Hematopoietic multipotent progenitor cell treated with erythropoietin and hydrocortisone succinate and interleukin-3 and kit ligand, for 8 days (in vitro differentiated cells): ENCODE results near the gene PLA2G2D.
A peak's percentile ranks its signal among the peaks of the same experiment; 100 is the strongest.

Experiments used
- DNase-seq: peaks from one replicate; pipeline ENCODE4 v3.0.0-alpha.2; 2015

The PLA2G2D gene

DNA sequence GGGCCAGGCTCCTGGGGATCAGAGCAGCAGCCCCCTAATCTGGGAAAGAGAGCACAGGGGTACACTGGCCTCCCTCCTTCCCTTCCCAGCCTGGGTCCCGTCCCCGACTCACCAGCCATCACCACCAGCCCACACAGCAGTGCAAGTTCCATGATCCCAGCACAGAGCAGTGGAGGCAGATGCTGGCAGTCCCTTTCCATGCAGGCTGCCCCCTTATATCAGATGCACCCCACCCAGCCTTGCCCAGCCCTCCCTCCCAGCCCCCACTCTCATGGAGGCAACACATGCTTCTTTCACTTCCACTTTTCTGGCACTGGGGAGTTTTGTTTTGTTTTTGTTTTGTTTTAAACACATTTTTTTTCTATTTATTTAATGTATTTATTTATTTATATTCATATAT is at the start of gene PLA2G2D:
Gene PLA2G2D (minus strand): TSS at position 190 of the 400 bp plus-strand sequence. CDS start 38 bp downstream, at position 152.
- DNase-seq = no peak

DNA sequence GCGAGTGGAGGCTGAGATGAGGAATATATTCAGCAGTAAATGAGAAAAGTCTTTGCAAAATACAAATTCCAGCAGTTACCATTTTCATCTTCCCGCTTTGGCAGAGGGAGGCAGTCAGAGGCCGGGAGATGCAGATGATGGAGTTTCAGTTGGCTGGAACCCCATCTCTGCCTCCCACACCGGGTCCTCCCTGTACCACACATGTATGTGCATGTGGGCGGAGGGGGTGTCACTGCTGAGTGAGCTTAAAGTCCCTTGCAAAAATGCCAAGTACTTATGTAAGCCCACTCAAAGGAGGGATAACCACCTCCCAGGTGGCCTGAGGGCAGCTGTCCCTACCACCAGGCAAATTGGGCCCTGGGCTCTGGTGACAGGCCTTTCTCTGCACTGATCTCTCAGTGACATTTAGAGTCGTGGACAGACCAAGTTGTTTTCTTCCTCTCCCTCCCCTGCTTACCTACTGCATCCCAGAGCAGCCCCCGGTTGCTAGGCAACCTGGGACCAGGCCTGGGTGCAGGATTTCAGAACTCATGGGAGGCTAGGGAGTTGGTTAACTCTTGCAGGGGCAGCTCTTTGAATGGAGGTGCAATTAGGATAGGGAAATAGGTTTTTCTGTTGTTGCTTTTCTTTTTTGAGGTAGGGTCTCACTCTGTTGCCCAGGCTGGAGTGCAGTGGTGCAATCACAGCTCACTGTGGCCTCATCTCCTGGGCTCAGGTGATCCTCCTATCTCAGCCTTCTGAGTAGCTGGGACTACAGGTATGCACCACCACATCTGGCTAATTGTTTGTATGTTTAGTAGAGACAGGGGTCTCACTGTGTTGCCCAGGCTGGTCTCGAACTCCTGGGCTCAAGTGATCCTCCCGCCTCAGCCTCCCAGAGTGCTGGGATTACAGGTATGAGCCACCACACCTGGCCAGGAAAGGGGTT is 49.5 kb upstream of the PLA2G2D start:
- DNase-seq = no peak

DNA sequence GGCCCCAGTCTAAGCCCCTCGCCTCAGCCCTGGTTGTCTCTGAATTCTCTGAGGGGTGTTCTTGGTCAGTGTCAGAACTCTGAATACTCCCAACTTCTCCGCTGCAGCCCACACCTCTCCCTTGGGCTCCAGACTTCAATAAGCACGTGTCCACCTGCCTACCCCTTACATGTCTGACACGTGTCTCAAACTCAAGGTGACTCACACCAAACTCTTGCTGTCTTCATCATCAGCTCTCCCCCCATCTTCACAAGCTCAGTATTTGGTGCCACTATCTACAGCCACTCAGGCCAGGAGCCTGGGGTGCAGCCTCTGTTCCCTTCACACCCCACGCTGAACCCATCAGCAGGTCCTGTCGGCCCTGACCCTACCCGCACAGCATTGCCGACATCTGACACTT is 47.8 kb upstream of the PLA2G2D start:
- DNase-seq = no peak

DNA sequence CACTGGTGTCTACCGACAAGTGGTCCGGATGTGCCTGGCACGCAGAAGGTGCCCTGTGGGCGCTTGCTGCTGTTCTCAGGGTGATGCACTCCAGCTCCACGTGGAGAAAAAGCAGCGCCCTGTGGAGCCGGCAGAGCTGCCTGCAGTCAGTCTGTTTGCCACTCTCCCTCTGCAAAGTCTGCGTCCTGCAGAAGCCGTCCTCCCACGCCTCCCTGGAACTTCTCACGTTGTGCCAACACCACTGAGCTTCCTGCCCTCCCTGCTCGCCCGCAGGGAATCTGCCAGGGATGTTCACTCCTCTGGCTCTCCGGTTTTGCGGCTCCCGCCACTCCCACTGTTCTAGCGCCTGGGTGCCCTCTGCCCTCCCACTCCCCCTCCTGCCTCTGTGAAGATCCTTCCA is 46.7 kb upstream of the PLA2G2D start:
- no peak for DNase-seq

- DNase-seq = peak; percentile 72
Observed at GRCh38 chr1:20165522-20165951, 46.2 kb upstream of the PLA2G2D start.

DNA sequence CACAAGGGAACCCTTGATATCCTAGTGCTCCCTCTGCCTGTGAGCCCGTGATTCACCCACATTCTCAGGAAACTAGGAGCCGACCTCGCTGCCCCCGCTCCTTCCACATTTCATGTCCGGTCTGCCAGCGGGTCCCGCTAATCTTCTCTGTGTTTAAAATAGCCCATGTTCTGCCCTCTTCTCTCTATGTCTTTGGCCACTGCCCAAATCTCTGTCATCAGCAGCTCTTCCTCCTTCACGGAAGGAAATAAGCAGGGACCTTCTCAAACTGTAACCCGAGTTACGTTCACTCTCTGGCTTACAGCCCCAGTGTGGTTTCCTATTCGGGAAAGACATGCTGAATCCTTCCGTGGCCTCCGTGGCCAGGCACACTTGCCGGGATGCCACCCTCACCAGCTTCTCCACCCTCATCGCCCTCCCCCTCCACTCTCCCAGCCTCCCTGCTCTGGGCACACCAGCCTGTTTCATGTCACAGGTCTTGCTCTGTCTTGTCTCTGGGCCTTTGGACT is 45.4 kb upstream of the PLA2G2D start:
- no peak for DNase-seq

DNA sequence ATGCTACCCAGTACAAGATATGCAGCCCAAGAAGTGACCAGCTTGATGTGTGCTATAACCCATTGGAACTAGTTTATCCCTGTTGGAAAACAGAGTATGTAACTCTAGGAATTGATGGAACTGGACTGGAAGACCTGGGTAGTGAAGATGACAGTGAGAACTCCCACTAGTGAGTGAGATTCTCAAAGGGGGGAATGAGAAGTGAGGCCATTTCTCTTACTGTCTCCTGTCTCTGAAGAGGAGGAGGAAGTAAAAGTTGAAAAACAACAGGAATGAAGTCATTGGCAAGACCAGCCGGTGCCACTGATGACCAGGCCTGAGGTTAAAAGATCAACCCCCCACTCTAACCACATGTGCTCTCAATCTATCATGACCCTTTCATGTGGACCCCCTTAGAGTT is 40.7 kb upstream of the PLA2G2D start:
- DNase-seq = no peak

DNA sequence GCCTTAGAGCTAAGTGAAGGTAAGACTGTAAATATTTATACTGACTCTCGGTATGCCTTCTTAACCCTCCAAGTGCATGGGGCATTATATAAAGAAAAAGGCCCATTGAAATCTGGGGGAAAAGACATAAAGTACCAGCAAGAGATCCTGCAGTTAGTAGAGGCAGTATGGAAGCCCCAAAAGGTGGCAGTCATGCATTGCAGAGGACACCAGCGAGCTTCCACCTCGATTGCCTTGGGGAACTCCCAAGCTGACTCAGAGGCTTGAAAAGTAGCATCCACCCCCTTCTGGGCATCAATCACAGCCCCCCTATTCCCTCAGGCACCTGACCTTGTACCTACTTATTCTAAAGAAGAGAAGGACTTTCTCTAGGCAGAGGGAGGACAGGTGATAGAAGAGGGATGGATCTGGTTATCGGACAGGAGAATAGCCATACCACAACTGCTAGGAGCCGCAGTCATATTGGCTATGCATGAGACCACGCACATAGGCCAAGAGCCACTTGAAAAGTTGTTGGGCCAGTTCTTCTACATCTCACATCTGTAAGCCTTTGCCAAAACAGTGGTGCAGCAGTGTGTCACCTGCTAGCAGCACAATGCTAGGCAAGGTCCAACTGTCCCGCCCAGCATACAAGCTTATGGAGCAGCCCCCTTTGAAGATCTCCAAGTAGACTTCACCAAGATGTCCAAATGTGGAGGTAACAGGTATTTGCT is 39.2 kb upstream of the PLA2G2D start:
- no peak for DNase-seq

- DNase-seq = no peak
Observed at GRCh38 chr1:20154301-20154831, 35.0 kb upstream of the PLA2G2D start.

DNA sequence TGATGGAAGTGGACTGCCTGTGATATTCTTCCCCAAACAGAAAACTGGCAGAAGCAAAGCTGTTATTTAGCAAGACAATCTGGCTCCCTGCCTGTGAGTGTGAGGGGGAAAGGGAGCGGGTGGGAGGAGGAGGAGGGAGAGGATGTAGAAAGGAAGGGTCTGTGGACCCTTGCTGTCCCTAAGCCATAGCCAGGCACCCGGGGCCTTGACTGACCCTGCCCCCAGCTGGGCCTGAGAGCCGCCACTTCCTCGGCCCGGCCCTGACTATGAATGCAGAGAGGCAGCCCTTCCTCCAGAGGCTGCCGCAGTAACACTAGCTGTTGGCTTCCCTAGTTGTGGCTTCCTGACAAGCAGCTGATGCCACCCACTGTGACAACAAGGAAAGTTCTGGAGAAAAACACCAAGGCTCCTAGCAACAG is 33.7 kb upstream of the PLA2G2D start:
- DNase-seq = no peak

GRCh38 chr1:20152599-20152930 is 33.2 kb upstream of the PLA2G2D start:
- DNase-seq = no peak

DNA sequence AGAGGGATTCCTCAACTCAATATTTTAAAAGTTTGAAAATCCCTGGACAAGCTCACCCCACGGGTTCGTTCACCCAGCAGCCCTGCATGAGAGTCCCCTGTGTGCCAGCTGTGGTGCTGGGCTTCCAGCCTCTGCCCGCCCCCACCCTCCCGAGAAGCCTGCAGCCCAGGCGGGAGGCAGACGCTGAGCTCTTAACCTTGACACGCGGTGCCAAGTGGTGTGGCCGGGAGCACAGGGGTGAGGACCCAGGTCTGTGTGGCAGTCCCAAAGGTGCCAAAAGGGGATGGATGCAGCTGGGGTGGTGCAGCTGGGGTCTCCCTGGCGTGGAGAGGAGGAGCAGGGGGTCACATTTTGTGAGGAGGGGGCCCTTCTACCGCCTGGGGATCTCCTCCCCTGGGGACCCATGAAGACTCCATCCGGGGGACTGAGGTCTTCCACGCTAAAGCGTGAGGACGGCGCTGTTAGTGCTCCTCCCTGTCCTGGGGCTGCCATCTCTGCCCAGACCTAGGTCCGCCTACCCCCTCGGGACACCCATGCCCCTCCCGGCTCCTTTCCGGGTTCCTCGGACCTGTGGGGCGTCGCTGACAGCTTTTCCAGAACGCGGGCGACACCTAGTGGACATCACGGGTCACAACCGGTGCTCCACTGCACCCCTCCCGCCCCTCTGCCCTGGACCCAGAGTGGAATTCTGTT is 32.7 kb upstream of the PLA2G2D start:
- peak; percentile 77 for DNase-seq

GRCh38 chr1:20150969-20151368 is 31.6 kb upstream of the PLA2G2D start:
- no peak for DNase-seq

DNA sequence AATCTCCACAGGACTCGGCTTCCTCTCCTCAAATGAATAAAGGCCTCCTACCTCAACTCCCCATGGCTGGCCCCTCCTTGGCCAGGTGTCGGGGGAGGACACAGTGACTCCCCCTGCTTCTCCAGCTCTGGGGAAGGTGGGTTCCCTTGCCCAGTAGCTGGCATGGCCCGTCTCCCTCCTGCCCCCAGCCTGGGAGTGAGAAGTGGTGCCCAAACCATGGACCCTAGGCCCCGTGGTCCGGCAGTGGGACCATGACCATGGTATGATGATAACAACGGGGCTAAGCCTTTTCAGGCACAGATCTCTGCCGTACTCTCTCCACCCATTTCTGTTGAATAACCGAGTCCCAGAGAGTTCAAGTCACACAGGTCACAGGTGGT is 31.0 kb upstream of the PLA2G2D start:
- no peak for DNase-seq

DNA sequence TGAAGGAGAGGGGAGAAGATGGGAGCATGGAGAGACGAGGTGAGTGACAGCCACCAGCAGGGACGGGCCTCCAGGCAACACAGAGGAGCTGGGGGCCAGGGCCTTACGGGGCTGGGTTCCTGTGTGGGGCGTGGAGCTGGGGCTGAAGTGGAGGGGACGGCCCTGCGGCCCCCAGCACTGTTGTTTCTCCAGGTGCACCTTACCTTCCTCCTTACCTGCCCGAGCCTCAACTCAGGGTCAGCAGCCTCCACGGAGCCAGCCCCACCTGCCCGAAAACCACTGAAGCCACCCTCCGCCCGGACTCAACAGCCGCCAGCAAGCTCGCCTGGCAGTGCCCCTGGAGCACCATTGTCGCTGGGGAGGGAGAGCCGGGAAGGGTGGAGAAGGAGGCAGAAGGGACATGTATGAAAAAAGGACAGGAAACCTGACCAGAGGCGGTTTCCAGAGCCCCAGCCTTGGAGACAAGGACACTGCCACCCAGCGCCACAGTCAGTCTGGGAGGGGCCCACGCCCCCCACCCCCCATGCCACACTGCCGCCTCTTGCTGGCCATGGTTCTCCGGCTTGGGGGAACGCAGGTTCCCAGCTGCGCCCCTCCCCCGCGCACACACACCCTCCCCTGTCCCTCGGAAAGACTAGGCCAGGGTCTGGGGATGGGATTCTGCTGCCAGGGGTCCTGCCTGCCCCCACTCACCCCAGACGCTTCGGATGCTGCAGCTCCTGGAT is 30.4 kb upstream of the PLA2G2D start:
- DNase-seq = no peak

- DNase-seq = no peak
Observed at GRCh38 chr1:20148571-20149500, 29.5 kb upstream of the PLA2G2D start.

- no peak for DNase-seq
Observed at GRCh38 chr1:20147846-20148570, 28.7 kb upstream of the PLA2G2D start.

DNA sequence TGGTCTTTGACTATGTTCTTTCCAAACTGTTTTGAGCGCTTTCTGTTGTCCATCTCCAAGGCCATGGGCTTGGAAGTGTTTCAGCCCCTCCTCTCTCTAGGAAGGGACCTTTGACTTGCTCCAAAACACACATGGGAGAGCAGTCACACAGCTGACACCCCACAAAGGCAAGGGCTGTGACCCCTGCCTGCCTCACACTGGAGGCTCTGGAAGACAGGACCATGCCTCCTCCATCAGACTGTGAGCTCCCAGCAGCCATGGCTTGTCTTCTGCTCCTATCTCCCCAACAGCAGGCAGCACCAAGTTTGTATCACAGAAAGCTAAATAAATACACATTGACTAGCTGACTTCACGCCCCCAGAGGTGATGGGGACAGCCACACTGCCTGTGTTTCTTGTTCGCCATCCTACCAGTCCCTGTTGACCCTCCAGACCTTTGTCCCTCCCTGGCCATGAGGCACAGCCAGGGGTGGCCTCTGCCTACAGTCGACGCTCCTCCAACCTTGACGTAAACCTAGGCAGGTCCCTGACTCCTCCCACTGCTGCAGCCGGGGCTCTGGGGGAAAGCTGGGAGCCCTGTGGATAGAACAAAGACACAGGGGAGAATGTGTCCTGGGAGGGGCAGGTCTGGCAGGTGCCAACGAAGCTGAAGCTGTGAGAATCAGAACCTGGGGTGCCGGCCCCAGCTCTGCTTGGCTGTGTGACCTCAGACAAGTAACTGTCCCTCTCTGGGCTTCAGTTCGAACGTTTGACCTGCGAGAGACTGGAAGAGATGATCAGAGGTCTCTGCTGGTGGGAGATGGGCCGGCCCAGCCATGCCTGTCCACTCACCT is 24.6 kb upstream of the PLA2G2D start:
- no peak for DNase-seq

DNA sequence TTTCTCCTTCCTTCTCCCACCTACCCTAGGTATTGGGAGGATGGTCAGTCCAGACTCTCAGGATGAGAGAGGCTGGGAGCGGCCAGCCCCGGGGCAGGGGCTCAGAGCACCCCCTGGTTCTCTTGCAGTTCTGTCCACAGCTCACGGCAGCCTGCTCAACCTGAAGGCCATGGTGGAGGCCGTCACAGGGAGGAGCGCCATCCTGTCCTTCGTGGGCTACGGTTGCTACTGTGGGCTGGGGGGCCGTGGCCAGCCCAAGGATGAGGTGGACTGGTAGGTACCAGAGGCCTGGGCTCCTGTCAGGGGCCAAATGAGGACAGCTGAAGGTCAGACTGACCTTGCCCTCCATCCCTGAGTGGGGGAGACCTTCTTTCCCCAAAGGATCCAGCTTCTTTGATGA is 24.0 kb upstream of the PLA2G2D start:
- DNase-seq = no peak
